Loucy (cell line): ENCODE data around the gene CTDSP2.

ENCODE experiments used
- CTCF ChIP-seq: fragments of 200-600 bp; sonication (generic); conservative IDR thresholded peaks from 2 replicates; pipeline ENCODE4 v1.5.1; 2014; ENCODE audit warnings: mild to moderate bottlenecking, antibody characterized with exemption, low read length
- EZH2phosphoT487 ChIP-seq: fragments of 200-600 bp; IDR thresholded peaks from 2 replicates; pipeline ENCODE4 v1.6.1; 2018; ENCODE audit warnings: antibody characterized with exemption, mild to moderate bottlenecking, moderate library complexity, borderline replicate concordance

GRCh38 chr12:57771236-57771872 lies 75.2 kb downstream of the CTDSP2 start:
- TF ChIP-seq CTCF (no peak), EZH2phosphoT487 (no peak)
